HG03439 (cell line): ENCODE data around the gene SCYGR3.

Experiments used
- ATAC-seq: cut with Tn5 transposase; IDR thresholded peaks from one replicate; pipeline ENCODE4 v1.9.1; 2021; ENCODE audit warnings: mild to moderate bottlenecking, moderate library complexity; ENCODE audit not compliant: unreplicated experiment

Gene SCYGR3, protein sequence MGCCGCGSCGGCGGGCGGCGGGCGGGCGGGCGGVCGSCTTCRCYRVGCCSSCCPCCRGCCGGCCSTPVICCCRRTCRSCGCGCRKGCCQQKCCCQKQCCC

DNA sequence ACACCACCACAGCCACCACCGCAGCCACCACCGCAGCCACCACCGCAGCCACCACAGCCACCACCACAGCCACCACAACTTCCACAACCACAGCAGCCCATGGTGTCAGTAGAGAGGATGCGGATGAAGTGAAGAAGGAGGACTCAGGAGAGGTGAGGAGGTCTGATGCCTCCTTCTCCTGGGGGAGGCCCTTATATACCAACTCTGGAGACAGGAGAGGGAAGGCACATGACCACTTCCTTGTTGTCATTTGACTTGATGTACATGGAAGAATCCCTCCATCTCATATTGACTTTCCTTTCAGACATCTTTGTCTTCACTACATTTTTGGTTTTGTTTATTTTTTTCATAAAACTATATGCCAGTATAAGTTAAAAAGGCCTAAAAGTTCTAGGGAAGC, at the start of gene SCYGR3:
Gene SCYGR3, minus strand, starts transcription at position 101 of the 400 bp plus-strand sequence. Its CDS starts 0 bp downstream, at position 101.
- no peak for ATAC-seq

DNA sequence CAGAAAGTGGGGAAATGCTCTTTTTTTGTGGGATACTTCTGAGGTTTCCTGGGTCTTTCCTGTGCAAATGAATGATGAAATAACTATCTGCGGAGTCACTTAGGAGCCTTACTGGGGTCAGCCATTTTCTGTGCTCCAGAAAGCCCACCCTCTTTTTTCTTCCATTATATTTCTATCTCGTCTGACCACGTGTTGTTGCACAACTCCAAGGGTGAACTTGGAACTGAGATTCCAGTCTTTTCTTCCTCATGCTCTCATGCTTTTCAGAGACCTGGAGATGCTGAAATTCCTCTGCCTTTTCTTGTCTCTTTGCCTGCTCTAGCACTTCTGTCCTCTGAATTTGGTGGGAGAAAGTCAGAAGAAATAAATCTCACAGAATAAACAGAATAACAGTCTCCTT, 47.2 kb upstream of the SCYGR3 start:
- no peak for ATAC-seq

DNA sequence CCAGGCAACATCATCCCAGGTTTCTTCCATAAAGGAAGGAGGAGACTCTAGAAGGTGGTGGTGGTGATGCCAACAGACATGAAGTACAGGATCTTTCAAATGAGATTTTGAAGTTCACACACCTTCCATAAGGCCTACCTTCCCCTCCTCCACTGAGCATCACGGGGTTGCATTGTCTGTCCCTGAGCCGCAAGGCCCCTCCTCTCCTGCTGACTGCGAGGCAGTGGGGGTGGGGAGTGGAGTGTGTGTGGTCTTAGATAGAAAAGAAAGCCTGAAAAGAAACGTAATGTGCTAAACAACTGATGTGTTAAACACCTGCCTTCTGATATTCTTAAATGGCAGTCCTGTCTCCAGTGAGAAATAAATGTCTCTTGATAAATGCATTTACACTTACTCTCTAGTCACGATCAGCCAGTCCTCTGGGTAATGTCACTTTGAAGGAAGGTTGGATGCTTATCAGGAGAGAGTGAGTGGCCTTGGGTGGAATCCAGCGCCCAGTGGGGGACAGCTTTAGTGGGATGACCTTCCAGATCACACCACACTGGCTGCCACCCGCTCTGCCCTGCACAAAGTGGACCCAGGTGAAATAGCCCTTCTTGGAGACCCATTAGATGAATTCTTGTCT, 46.5 kb upstream of the SCYGR3 start:
- no peak for ATAC-seq

DNA sequence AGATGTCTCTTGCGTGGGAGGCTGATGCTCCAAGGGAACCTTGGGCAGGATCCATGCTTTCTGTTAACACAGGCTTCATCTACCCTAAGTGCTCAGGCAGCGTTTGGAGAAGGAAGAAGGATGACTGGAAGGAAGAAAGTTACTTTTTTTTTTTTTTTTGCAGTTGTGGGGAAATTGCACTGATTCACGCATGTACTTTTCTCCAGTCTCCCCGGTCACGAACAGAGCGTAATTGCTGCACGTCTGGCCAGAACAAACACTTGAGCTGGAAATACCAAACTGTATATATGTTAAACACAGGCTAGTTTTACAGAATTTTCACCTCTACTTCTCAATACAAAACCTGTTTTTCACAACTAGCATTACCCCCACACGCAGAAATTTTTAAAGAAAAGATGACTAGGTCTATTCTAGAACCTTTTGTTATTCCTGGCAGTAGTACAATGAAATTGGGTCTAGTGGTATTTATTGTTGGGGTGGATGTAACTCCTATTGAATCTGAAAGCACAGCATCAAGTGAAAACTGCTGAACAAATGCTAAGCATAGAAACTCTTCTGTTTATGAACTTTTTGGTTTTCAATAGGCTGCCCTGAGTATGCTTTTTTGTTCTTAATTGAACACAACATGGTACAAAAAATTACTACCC, 42.7 kb upstream of the SCYGR3 start:
- ATAC-seq: no peak

DNA sequence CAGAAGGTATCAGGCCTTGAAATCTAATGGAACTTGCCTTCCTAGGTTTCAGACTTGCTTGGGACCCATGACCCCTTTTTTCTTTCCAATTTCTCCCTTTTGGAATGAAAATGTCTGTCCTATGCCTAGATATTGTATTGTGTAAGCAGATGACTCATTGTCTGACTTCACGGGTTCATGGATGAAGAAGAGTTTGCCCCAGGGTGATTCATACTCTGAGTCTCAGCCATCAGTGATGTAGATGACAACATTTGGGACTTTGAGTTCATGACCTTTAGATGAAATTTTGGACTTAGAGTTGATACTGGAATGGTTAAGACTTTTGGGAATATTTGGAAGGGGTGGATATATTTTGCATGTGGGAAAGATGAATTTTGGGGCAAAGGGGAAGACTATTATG, 40.8 kb upstream of the SCYGR3 start:
- no peak for ATAC-seq

DNA sequence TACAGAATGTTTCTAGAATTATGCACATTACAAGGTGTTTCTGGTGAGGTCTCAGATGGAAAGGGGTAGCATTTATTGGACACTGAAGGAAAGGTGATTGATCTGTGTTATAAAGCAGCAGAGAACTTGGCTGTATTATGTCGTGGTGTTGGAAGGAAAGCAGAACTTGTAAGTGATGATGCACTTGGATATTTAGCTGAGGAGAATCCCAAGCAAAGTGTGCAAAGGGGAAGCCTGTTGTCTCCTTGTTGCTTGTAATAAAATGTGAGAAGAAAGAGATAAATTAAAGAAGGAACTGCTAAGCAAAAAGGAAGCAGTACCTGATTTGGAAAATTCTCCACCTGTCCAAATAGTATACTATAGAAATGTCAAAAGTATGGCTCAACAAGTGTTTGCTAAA, 39.8 kb upstream of the SCYGR3 start:
- ATAC-seq: no peak

DNA sequence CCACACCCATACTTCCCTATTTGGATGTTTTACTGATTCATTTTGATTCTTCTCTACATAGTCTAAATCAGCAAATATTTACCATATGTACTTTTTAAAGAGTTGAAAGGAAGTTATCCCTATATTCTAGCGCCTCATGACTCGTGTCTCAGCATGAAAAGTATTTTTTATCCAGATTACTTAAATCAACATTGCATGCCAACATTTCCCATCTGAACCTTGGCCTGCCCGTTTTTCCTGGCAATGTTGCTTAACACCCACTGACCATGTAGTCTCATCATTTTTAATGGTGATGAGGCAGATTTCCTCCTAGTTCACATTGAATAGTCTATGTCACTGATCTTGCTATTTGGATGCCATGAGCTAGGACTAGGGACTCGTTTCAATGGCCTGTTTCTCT, 38.8 kb upstream of the SCYGR3 start:
- no peak for ATAC-seq

DNA sequence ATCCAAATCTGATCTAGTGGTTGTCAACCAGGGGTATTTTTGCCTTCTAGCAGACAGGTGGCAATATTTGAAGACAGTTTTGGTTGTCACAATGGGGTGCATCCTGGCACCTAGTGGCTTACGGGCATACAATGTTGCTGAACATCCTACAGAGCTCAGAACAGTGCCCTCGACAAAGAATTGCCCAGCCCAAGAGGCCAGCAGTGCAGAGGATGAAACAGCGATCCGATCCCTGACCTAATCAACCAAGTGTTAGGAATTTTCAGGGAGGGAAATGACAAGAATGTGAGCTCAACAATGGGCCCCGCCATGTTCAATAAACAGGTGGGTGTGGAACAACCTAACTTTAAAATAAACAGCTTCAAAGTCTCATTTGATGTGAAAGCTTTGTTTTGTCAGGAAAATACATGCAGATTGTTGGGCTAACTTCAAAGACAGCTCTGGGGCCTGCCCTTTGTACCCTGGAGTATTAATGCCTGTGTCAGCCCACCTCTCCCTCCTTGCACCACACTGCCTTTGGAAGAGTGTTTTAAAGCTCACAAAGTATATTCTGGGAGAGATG, 29.4 kb upstream of the SCYGR3 start:
- no peak for ATAC-seq

DNA sequence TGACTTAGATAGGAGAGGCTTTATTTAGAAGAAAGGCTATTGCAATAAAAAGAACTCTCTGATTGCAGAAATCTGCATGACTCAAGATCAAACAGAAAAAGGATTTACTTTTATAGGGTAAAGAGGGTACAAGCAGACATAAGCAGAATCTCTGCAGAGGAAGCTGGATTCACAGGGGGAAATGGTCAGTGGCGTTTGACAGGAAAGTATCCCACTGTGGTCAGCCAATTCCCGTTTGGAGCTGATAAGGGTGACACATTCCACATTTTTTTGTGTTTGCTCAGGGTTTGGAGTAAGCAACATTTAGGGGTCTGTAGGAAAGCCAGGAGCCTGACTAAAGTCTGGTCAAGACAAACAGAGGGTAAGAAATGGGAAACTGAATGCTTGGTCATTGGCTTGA, 28.0 kb upstream of the SCYGR3 start:
- no peak for ATAC-seq

DNA sequence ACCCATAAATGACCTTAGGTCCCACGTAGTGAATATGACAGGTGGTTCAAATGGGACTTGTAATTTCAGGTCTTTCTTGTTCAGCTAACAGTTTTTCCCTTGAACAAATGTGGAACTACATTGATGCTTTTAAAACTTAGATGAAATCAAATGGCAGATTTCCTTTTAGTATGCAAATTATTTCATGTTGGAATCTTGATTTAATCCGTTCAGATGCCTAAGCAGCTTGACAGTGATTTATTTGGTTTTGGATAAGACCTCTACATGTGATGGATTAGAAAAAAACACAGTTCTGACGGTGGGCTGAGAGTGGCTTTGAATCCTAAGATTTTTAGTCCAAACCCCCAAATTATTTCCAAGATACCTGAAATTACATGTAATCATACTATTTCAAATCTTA, 19.6 kb upstream of the SCYGR3 start:
- no peak for ATAC-seq

DNA sequence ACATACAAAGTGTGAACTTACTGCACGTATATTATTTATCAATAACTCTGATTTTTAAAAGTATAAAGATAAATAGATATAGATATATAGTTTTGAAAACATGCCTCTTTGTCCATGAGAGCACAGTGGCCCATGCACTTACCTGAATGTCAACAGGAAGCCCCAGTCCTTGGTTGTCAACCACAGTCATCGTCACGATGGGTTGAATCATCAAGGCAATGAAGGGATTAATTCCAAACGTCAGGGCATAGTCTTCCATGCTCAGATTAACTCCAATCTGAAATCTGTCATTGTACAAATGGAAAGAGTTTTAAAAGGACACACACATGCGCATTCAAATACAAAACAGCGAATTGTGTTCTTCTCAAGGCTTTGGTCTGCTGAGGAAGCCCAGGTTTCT, 18.2 kb upstream of the SCYGR3 start:
- no peak for ATAC-seq

DNA sequence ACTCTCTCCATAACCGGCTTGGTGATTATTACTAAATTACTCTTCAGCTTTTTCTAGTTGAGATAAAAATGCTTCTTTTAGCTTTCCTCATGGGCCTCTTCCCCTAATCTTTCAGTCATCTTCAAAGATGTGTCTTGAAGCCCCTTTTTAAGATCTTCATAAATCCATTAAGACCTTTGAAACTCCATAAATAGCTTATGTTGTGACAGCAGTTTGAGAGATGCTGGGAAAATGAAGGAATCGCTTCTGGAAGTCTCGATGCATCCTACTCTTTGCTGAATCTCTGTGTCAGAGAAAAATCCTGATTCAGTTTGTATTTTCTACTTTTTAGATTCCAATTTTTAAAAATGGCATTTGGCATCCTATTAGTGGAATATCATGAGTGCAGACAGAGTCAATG, 15.7 kb upstream of the SCYGR3 start:
- ATAC-seq: no peak

DNA sequence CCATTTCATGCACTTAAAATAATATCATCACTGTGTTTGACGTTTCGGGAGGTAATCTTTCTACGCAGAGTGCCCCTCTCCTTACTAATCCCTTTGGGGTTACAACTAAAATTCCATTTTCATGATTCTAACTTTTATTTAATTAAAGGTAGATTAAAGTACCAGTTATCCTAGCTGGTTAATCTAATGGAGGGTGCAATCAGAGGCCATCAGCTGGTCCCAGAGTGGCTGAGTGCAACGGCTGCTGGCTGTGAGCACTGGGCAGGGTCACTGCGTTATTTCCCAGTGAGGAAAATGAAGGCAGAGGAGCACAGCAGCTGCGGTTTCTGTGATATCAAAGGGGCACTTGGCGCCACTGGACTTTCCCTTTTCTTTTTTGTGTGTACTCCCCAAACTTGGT, 14.8 kb upstream of the SCYGR3 start:
- no peak for ATAC-seq

DNA sequence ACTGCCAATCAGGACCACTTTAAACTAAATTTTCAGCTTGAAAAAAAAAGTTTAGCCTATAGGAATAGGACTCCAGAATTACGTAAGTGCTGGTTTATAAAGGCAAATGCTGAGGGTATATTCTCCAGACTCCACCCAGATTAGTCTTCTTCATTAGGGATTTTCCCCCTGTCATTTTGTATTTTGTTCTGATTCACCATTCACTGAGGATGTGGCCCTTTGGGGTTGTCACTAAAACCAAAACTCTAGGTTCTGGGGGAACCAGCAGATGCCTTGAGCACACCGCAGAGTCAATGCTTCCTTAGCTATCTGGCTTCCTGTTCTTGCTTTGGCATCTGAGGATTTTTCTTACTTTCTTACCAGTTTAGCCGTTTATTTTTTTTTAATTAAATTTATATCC, 13.1 kb upstream of the SCYGR3 start:
- peak; percentile 93 for ATAC-seq

DNA sequence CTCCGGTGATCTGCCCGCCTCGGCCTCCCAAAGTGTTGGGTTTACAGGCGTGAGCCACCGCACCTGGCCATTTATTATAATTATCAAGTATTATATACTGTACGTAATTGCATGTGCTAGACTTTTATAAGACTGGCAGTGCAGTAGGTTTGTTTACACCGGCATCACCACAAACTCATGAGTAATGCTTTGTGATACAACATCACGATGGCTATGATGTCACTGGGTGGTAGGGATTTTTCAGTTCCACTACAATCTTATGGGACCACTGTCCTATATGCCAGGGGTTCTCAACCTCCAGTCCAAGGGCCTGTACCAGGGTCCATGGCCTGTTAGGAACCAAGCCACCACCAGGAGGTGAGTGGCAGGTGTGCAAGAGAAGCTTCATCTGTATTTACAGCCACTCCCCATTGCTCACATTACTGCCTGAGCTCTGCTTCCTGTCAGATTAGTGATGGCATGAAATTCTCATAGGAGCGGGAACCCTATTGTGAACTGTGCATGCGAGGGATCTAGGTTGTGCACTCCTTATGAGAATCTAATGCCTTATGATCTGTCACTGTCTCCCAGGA, 12.0 kb upstream of the SCYGR3 start:
- no peak for ATAC-seq

DNA sequence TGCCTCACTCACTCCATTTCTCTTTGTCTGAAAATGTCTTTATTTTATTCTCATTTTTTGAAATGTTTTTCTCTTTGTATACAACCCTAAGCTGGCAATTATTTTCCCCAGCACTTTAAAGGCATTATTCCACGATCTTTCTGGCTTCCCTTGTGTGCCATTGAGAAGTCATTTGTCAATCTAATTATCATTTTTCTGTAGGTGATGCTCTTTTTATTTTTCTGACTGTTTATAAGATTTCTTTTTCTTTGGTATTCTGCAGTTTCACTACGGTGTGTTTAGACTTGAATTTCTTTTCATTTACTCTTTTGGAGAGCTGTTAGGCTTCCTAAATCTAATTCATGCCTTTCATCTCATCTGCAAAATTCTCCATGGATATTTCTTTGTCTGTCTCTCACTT, 10.8 kb upstream of the SCYGR3 start:
- no peak for ATAC-seq

DNA sequence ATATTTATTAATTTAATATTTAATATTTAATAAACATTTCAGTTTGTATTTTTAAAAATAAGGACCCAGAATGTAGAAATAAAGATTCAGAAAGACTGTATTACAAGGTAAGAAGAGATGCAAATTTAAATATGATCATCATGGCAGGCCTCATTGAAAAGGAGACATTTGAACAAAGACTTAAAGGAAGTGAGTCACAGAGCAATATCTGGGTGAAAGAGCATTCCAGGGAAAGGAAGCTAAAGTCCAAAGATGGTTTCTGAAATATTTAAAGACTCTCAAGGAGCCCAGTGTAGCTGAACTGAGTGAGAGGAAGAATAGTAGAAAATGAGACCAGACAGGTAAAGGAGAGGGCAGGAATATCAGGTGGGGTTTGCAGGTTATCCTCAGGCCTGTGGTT, 8.6 kb upstream of the SCYGR3 start:
- no peak for ATAC-seq

DNA sequence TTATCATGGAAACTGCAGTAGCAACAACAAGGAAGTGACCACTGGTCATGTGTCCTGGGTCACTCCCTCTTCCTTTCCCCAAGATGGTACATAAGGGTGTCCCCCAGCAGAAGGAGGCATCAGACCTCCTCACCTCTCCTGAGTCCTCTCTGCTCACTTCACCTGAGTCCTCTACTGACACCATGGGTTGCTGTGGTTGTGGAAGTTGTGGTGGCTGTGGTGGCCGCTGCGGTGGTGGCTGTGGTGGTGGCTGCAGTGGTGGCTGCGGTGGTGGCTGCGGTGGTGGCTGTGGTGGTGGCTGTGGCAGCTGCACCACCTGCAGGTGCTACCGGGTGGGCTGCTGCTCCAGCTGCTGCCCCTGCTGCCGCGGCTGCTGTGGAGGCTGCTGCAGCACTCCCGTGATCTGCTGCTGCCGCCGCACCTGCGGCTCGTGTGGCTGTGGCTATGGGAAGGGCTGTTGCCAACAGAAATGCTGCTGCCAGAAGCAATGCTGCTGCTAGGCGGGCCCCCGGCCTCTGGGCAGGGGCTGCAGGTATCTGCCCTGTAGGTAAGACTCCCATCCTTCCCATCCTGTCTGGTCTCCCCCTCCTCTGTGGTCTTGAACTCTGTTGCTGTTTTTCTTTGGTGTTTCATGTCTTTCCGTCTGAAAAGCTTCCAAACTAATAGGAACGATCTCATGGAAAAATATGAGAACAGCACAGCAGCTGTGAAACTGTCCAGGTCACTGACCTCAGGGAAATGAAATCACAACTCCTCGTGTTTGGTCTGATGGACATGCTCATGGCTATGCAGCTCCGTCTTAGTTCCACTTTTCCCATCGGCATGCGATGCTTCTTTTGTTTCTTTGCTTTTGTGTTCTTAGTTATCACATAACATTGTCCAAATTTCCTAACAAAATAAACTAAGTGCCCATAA, 2.9 kb upstream of the SCYGR3 start, which contains the start of gene SCYGR4:
Gene SCYGR4, plus strand, starts transcription at position 183 of the 915 bp plus-strand sequence. Its CDS starts 0 bp downstream, at position 183.
- no peak for ATAC-seq

DNA sequence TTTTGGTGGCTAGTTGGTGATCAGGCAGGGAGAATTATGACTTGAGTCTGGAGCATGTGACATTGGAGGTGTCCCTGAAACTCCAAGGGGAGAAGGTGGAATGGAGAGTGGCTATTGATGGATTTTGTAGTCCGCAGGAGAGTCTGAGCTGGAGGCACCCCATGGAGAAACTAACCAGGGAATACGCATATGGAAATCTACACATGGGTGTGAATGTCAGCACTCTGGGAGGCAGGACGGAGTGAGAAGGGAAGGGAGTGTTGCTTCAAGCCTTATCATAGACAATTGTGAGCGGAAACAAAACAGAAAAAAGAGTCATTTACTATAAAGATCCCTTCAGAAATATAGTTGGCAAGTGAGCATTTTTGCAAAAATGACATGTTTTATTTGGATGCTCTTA, 2.0 kb upstream of the SCYGR3 start:
- ATAC-seq: no peak

DNA sequence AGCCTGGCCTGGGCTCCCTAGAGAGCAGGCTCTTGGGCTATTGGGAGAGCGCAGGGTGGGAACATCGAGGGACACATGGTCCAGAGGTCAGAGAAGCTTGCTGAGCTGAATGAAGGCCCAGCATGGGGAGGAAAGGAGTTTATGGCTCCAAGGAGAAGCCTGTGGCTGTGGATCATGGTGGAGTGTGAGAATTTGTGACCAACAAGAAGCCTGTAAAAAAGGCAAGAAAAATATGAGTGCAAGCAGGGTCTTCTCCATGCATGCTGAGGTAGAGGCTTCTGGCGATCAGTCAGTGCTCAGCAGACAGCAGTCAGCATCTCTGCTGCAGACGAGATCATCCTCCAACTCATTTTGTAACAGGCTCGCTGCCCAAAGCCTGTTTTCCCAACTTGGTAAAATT, 1.3 kb upstream of the SCYGR3 start:
- ATAC-seq: no peak

DNA sequence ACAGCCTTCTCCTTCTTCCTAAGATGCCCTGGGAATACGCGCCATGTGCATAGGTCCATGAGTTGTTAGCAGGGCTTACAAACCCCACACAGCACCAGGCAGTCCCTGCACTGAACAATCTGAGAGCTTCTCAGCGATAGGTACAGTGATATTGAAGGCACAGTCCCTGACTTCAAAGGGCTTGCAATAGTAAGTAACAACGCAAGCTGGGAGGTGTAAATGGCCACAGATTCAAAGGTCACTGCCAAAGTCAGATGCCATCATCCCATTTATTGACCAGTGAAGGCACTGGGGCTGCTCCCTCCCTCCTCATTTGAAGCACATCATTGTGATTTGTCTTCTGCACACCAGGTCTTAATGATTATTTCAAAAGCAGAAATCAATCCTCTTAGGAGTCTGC, 541 bp upstream of the SCYGR3 start:
- ATAC-seq: no peak
